DND-41 (cell line): Measurements from ENCODE around the gene ZBTB12.

Experiments used
- EZH2 ChIP-seq: IDR thresholded peaks from 3 replicates; pipeline ENCODE4 v1.6.1; 2012; ENCODE audit warnings: borderline replicate concordance, low read depth, mild to moderate bottlenecking, moderate library complexity, low read length, inconsistent platforms; ENCODE audit not compliant: severe bottlenecking
- TF ChIP-seq, protein P1 (sequence below): IDR thresholded peaks from 2 replicates; pipeline ENCODE4 v1.5.1; 2012; ENCODE audit warnings: borderline replicate concordance, low read length, moderate library complexity, mild to moderate bottlenecking; ENCODE audit not compliant: poor library complexity, severe bottlenecking; ENCODE audit errors: extremely low read depth

DNA sequence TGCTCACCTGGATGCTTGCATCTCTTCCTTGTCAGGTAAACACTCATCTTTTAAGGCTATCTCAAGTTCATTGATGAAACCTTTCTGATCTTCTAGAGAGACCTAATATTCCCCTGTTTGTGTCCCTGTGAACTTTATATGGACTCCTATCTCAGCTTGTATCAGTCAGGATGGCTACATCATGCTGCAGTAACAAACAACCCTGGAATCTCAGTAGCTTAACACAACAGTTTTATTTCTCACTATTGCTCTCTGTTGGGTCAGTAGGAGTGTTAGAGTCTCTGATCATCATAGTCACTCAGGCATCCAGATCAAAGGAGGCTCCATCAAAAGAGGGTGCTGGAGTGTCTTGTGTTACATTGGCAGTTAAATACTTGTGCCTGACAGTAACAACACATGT is 13.5 kb upstream of the ZBTB12 start:
- TF ChIP-seq, protein P1, sequence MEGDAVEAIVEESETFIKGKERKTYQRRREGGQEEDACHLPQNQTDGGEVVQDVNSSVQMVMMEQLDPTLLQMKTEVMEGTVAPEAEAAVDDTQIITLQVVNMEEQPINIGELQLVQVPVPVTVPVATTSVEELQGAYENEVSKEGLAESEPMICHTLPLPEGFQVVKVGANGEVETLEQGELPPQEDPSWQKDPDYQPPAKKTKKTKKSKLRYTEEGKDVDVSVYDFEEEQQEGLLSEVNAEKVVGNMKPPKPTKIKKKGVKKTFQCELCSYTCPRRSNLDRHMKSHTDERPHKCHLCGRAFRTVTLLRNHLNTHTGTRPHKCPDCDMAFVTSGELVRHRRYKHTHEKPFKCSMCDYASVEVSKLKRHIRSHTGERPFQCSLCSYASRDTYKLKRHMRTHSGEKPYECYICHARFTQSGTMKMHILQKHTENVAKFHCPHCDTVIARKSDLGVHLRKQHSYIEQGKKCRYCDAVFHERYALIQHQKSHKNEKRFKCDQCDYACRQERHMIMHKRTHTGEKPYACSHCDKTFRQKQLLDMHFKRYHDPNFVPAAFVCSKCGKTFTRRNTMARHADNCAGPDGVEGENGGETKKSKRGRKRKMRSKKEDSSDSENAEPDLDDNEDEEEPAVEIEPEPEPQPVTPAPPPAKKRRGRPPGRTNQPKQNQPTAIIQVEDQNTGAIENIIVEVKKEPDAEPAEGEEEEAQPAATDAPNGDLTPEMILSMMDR, result no peak
- TF ChIP-seq EZH2, result no peak
